IPS-18c (cell line): ENCODE measurements around the gene ELOVL1.
A peak's percentile ranks its signal among the peaks of the same experiment; 100 is the strongest.
"Not testable (repeated sequence)": the region's sequence is repeated elsewhere in the genome, so short reads cannot be mapped to it uniquely, and the experiment has no call there.

Source experiments
- H3K4me3 ChIP-seq: 2 replicates; pipeline ENCODE4 v1.7.0; 2013; ENCODE audit warnings: low read depth, mild to moderate bottlenecking, low read length, moderate library complexity; ENCODE audit not compliant: insufficient read depth
- H3K9me3 ChIP-seq: one replicate; pipeline ENCODE4 v1.6.1; 2013; ENCODE audit warnings: mild to moderate bottlenecking, low read length, moderate library complexity; ENCODE audit not compliant: control insufficient read depth, insufficient read depth

ELOVL1 gene

DNA sequence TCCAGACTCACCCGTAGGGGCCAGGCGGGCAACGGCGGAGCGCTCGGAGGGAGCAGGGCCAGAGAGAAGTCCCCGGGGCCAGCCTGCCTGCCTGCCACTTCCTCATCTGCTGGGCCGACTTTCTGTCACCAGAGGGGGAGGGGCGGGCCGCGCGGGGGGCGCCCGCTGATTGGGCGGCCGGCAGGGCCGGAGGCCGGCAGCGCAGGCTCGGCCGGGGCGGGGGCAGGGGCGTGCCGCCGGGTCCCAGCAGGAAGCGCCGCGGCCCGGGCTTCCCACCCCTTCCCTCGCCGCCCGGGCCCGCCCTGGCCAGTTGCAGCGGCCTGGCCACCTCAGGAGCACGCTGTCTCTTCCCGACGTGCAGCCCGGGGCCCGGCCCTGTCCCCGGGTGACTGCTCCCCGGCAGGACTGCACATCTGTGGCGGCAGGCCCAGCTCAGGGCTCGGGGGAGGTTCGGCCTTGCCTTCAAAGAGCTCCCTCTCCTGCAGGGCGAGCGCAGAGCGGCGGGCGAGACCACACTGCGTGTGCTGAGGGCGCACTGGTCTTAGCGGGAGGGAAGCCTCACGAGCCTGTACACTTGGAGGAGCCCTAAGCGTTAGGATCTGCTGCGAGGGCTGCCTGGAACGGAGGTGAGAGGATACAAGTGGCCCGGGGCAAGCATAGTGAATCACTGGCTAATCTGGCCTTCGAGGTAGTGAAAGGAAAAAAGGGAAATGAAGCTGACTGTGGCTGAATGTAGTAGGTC lies at the start of gene ELOVL1:
TSS of gene ELOVL1 (minus strand) at position 108 of the 742 bp plus-strand sequence. CDS start 2,402 bp downstream, outside the sequence.
- Histone ChIP-seq H3K9me3 (no peaks in the 10 kb centered on the region), H3K4me3 (peak within 1 kb of the TSS; percentile 81)

- no peak overlapping the region for H3K4me3 ChIP-seq
Measured at GRCh38 chr1:43415901-43416300, 48.1 kb upstream of the ELOVL1 start.

DNA sequence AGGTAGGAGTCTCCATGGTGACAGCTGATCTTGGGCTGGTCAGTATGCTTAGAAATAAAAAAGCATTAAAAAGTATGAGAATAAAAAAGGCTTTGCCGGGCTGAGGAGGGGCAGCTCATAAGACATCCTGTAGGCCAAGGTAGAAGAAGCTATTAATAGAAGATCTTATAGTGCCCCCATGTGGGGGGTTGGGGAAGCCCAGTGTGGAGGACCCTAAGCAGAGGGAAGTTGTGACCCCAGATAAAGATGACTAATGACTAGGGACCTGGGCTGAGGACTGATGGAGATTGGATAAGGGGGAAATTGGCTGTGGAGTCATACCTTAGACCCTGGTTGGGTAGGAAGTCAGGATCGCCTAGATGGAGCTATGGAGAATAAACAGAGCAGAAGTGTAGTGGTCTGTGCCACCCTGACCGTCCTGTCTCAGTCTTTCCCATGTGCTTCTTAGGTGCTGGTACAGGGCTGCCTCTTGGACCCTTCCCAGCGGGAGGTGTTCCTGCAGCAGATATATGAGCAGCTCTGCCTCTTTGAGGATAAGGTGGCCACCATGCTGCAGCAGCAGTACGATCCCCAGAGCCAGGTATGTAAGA lies 46.9 kb upstream of the ELOVL1 start:
- Histone ChIP-seq H3K4me3 (no peak overlapping the region), H3K9me3 (no peaks in the 10 kb centered on the region)

More at GRCh38 chr1:43415901-43416300, 48.1 kb upstream of the ELOVL1 start:
- no peaks in the 10 kb centered on the region for H3K9me3 ChIP-seq

- not testable (repeated sequence) for H3K9me3 ChIP-seq, H3K4me3 ChIP-seq
Measured at GRCh38 chr1:43413426-43413825, 45.6 kb upstream of the ELOVL1 start.

GRCh38 chr1:43410571-43410970 lies 42.8 kb upstream of the ELOVL1 start:
- Histone ChIP-seq H3K4me3 (no peak overlapping the region), H3K9me3 (no peaks in the 10 kb centered on the region)

DNA sequence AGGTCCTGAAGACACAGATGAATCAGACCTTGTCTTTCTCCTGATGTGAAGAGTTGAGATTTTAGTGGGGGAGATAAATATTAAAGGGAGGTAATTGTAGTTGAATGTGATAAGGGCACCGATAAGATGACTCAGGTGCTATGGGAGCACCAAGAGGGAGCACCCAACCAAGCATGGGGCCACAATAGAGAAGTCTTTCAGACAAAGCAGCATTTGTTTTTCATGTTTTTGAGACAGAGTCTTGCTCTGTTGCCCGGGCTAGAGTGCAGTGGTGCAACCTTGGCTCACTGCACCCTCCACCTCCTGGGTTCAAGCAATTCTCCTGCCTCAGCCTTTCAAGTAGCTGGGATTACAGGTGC lies 38.0 kb upstream of the ELOVL1 start:
- Histone ChIP-seq H3K4me3 (no peak overlapping the region), H3K9me3 (no peaks in the 10 kb centered on the region)

DNA sequence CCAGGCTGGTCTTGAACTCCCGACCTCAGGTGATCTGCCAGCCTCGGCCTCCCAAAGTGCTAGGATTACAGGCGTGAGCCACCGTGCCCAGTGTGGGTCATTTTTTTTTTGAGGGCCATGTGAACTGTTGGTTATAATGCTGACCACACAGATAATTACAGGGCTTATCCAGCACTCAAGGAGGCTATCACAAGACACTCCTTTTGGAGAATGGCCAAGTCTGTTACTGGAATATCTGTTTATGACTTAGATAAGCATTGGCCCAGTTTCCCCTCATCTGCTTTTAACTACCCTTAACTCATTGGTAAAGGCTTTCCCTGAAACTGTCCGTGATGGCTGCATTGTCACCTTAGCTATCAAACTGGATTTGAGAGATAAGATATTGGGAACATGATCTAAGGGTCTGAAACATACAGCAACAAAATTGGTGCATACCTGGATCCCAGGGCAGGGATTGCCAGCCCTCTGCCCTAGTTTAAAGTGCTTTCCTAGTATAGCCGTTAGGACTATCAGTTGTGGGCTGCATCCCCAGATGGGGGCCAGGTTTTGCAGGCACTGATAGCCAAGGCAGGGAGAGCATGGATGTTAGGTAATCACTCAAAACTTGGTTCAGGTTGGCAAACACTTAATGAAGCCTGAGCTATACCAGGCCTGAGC lies 37.5 kb upstream of the ELOVL1 start:
- Histone ChIP-seq H3K4me3 (no peak overlapping the region), H3K9me3 (no peaks in the 10 kb centered on the region)

DNA sequence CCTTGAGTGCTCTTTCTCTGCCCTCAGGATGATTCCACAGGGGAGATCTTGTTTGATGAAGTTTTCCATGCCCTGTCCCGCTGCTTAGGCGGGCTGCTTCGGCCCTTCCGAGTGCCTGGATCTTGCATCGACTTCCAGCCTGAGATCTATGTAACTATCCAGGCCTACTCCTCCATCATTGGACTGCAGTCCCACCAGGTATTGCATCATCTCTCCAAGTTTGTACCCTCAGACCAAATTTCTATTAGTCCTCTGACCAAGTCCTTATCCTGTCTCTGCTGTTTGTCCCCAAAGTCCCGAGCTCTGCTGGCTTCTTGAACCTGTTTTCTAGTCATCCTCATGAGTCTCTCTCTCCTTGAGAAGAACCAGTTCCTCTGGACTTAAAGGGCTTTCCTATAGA lies 36.5 kb upstream of the ELOVL1 start:
- Histone ChIP-seq H3K9me3 (no peaks in the 10 kb centered on the region), H3K4me3 (no peak overlapping the region)

DNA sequence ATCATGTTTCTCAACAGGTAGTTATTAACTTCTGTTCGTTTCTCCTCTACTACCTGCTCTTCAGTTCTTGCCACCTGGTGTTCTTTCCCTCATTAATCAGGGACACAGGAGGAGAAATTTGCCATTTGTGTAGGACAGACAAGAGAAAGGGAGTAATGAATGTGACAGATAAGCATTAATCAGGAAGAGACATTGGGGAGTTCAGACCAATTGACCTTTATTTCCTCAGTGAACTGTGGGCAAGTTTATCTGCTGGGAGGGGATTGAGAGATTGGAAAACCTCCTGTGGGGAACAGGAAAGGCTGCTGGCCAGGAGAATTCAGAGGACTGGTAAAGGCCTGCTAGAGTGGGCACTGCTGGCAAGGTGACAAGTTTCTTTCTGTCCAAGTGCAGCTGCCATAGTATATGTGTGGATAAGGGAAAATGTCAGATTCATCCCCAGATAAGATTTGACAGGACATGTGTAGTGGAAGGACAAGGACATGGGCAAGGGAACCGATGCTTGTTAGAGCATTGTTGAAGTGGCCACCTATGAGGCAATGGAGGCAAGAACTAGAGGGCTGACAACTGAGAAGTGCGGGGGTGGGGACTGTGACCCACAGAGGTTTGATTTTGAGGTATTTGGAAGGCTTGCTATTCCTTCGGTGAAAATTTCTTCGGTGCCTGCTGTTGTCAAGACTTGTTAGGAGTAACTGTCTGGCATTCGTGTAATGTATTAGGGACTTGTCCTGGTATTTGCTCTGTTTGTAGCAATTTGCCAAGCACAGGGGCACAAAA lies 34.5 kb upstream of the ELOVL1 start:
- Histone ChIP-seq H3K4me3 (no peak overlapping the region), H3K9me3 (no peaks in the 10 kb centered on the region)

GRCh38 chr1:43400441-43400840 lies 32.6 kb upstream of the ELOVL1 start:
- H3K9me3 ChIP-seq, H3K4me3 ChIP-seq: not testable (repeated sequence)

DNA sequence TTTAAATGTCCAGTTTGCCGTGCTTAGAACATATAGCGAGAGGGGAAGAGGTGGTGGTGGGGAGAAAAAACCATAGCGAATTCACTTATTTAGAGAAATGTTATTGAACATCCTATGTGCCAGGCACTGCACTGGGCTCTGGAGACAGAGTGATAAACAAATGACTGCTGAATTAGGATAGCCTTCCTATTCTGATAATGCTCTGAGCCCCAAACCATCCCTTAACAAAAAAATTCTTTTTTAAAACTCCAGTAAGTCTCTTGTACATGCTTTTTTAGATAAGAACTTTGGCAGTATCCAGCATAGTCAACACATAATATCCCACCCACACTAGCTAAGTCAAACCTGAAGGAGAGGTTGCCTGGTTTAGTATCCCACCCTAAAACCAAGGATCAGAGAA lies 30.4 kb upstream of the ELOVL1 start:
- Histone ChIP-seq H3K9me3 (no peaks in the 10 kb centered on the region), H3K4me3 (no peak overlapping the region)

- Histone ChIP-seq H3K4me3 (no peak overlapping the region), H3K9me3 (no peaks in the 10 kb centered on the region)
Measured at GRCh38 chr1:43396059-43396458, 28.2 kb upstream of the ELOVL1 start.

- no peaks in the 10 kb centered on the region for H3K9me3 ChIP-seq
- H3K4me3 ChIP-seq = no peak overlapping the region
Measured at GRCh38 chr1:43395523-43395922, 27.7 kb upstream of the ELOVL1 start.

GRCh38 chr1:43392702-43393101 lies 24.9 kb upstream of the ELOVL1 start:
- H3K9me3 ChIP-seq = no peaks in the 10 kb centered on the region
- no peak overlapping the region for H3K4me3 ChIP-seq

DNA sequence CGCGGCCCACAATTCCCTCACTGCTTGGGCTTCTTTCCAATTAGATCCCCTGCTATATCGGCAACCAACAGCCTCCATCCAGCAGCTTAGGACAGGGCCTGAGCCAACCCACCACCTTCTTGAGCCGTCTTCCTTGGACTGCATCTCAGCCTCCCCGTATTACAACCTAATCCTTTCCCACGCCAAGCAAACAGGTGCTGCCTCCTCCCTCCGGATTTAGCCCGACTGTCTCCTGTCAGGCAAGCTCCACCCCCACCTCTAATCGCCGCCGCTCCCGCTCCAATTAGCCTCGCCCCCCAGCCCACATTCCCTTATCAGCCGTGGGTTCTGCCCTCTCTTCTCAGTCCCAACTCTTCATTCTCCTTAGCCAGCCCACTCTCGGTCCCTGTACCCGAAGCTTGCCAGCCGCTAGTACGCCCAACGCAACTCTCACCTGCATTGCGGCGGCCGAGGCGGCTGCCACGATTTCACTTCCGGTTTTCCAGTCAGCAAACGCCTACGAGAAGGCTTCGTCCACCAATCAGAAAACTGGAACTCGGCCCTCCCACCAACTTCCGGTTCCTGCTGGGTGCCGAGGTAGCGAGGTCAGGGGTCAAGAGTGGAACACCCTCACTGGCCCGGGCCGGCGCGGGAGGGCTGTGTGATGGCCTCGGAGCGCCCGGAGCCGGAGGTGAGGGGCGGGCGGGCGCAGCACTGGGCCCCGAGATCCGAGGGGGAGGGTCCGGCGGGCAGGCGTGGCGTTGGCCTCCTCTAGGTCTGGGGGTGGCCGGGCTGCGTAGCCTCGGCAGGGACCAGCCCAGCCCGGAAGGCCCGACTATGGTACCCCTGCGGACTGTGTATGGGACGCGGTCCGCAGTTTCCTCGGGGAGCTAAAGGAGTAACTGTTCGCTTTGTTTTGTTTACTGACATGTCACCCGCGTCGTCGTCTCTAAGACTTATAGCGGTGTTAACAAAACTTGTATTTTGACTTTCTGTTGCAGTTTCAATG lies 21.8 kb upstream of the ELOVL1 start, which contains the start of the genes MED8 and SZT2:
TSS of gene MED8 (minus strand) at position 475 of the 988 bp plus-strand sequence. CDS start at position 439, 36 bp downstream.
TSS of gene SZT2 (plus strand) at position 574 of the 988 bp plus-strand sequence. CDS start at position 644, 70 bp downstream.
- H3K9me3 ChIP-seq = no peaks in the 10 kb centered on the region
- peak within 1 kb of the TSS; percentile 84 for H3K4me3 ChIP-seq

DNA sequence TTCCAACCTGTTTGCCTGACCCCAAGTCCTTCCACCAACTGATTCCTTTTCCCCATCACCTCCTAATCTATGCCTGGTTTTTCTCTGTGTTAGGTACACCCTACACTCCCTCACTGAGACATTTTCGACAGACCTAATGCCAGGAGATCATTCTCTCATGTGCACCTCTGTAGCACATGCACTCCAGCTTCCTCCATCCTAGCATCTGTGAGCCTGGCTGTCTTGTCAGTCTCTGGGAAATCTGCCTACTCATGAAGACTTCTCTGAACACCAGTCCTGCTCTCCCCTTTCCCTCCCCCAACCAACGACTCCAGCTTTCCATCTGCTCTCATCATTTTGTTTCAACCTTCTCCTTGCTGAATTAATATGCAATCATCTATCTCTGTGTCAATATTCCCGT lies 20.8 kb upstream of the ELOVL1 start:
- Histone ChIP-seq H3K4me3 (peak overlapping the region; percentile 84), H3K9me3 (no peaks in the 10 kb centered on the region)
